GM12878 (cell line): ENCODE measurements around the gene TNP1. TPM values are rescaled to one million over a fixed set of nuclear protein-coding genes. Genes with fewer than 3 reads are reported as not detected.

Experiments
- ATAC-seq: fragments of 200-7000 bp; cut with Tn5 transposase; 3 replicates; pipeline ENCODE4 v1.9.1; 2020; ENCODE audit warnings: mild to moderate bottlenecking, moderate library complexity
- BruUV-seq: library from RNA; stranded (reverse); fragments of 400-500 nt; replicated peaks from 2 replicates; lab custom pipeline; 2021; lab: Mats Ljungman, UMichigan
- CTCF ChIA-PET: fragments of 300-600 bp; sonication (Branson Sonifier 250); formaldehyde crosslinking; extraction: SDS; loops from one replicate; lab custom pipeline; 2021; ENCODE audit warnings: inconsistent platforms; lab: Yijun Ruan, JAX
- POLR2A ChIA-PET: fragments of 350-600 bp; formaldehyde crosslinking; extraction: SDS; loops from one replicate; lab custom pipeline; 2021; ENCODE audit warnings: inconsistent platforms; lab: Charles Lee
- RAD21 ChIA-PET: fragments of 300-600 bp; sonication (Branson Sonifier 250); formaldehyde crosslinking; loops from one replicate; lab custom pipeline; 2023; ENCODE audit warnings: antibody characterized with exemption; ENCODE audit not compliant: unreplicated experiment; lab: Charles Lee
- SMC1A ChIA-PET: fragments of 300-600 bp; sonication (Branson Sonifier 250); formaldehyde crosslinking; loops from one replicate; lab custom pipeline; 2023; ENCODE audit not compliant: unreplicated experiment, uncharacterized antibody; lab: Charles Lee
- DNase-seq: peaks from one replicate; pipeline ENCODE4 v3.0.0-alpha.2; 2011; ENCODE audit warnings: low read depth, low spot score
- FAIRE-seq: peaks from 3 replicates; lab custom pipeline; 2011; peaks lifted over from hg19 to GRCh38; lab: Jason Lieb, UNC
- H2AFZ ChIP-seq: 2 replicates; pipeline ENCODE4 v1.6.0; 2011; ENCODE audit warnings: low read depth, low read length, control low read depth; ENCODE audit not compliant: control insufficient read depth
- H3K27ac ChIP-seq: 2 replicates; pipeline ENCODE4 v1.5.1; 2011; ENCODE audit warnings: control low read depth; ENCODE audit not compliant: control insufficient read depth, insufficient read depth
- H3K27me3 ChIP-seq, 2 experiments: replicated peaks in 1 of 2; 2 replicates each; pipeline versions ENCODE4 v1.6.0 to v1.6.1; 2011; ENCODE audit warnings: low read length in 1 of 2; ENCODE audit not compliant: control insufficient read depth in 2 of 2, insufficient read depth in 2 of 2
- H3K36me3 ChIP-seq, 2 experiments: 2 replicates each; pipeline ENCODE4 v1.5.1; 2011; ENCODE audit warnings: low read length in 1 of 2; ENCODE audit not compliant: control insufficient read depth in 2 of 2, insufficient read depth in 2 of 2
- H3K4me1 ChIP-seq: 2 replicates; pipeline ENCODE4 v1.6.1; 2011; ENCODE audit warnings: mild to moderate bottlenecking, low read length, moderate library complexity, mixed read lengths; ENCODE audit not compliant: control insufficient read depth, insufficient read depth
- H3K4me2 ChIP-seq: 2 replicates; pipeline ENCODE4 v1.6.0; 2011; ENCODE audit warnings: control low read depth; ENCODE audit not compliant: control insufficient read depth, insufficient read depth
- H3K4me3 ChIP-seq: fragments of 200-600 bp; sonication (generic); 2 replicates; pipeline ENCODE4 v1.5.1; 2016
- H3K79me2 ChIP-seq: 2 replicates; pipeline ENCODE4 v1.6.0; 2011; ENCODE audit warnings: low read length; ENCODE audit not compliant: control insufficient read depth, insufficient read depth
- H3K9ac ChIP-seq: 2 replicates; pipeline ENCODE4 v1.8.0; 2011; ENCODE audit warnings: low read length, control low read depth, mixed read lengths; ENCODE audit not compliant: control insufficient read depth, insufficient read depth
- H3K9me3 ChIP-seq: replicated peaks from 3 replicates; pipeline ENCODE4 v1.5.1; 2011; ENCODE audit warnings: mild to moderate bottlenecking, low read length; ENCODE audit not compliant: control insufficient read depth, insufficient read depth
- H4K20me1 ChIP-seq: 2 replicates; pipeline ENCODE4 v1.6.0; 2011; ENCODE audit not compliant: control insufficient read depth, insufficient read depth
- ASH2L ChIP-seq: fragments of 300-600, 200-600 bp; sonication (generic); IDR thresholded peaks from 2 replicates; pipeline ENCODE4 v1.6.1; 2017; ENCODE audit warnings: low read depth, mild to moderate bottlenecking, borderline replicate concordance
- EGR1 ChIP-seq, 2 experiments: IDR thresholded peaks; 1 replicate in 1 of 2; 2 replicates in 1 of 2; pipeline ENCODE4 v1.6.1; 2011 to 2012; ENCODE audit warnings: low read depth in 2 of 2, low read length in 2 of 2, borderline replicate concordance in 1 of 2, mild to moderate bottlenecking in 1 of 2, moderate library complexity in 1 of 2
- ESRRA ChIP-seq: IDR thresholded peaks from 2 replicates; pipeline ENCODE4 v1.6.1; 2012; ENCODE audit warnings: mild to moderate bottlenecking, low read length, improper control_type of control experiment
- FOXM1 ChIP-seq: IDR thresholded peaks from 2 replicates; pipeline ENCODE4 v1.6.1; 2012; ENCODE audit warnings: low read depth, mild to moderate bottlenecking, inconsistent platforms, low read length, moderate library complexity
- GABPA ChIP-seq: IDR thresholded peaks from 2 replicates; pipeline ENCODE4 v1.6.1; 2014; ENCODE audit warnings: antibody characterized with exemption, low read depth, mild to moderate bottlenecking, inconsistent platforms
- NR2C2 ChIP-seq: IDR thresholded peaks from 2 replicates; pipeline ENCODE4 v1.6.1; 2011; ENCODE audit warnings: borderline replicate concordance, low read depth; ENCODE audit not compliant: control insufficient read depth, insufficient read length
- POLR2AphosphoS2 ChIP-seq: IDR thresholded peaks from 2 replicates; pipeline ENCODE4 v1.6.1; 2011; ENCODE audit warnings: low read depth, mild to moderate bottlenecking, low read length, improper control_type of control experiment, moderate library complexity
- POLR2AphosphoS5 ChIP-seq: IDR thresholded peaks from 2 replicates; pipeline ENCODE4 v1.6.1; 2011; ENCODE audit warnings: mild to moderate bottlenecking, low read length, inconsistent platforms
- SUPT20H ChIP-seq: IDR thresholded peaks from 2 replicates; pipeline ENCODE4 v1.6.1; 2011; ENCODE audit warnings: low read depth, mild to moderate bottlenecking, low read length, moderate library complexity, borderline replicate concordance; ENCODE audit not compliant: control insufficient read depth
- TARDBP ChIP-seq: IDR thresholded peaks from 2 replicates; pipeline ENCODE4 v1.6.1; 2016; ENCODE audit warnings: borderline replicate concordance
- WGBS: methylation state at CpG from one replicate; pipeline ENCODE4 v1.1.6; 2016; ENCODE audit warnings: low lambda C conversion rate; ENCODE audit not compliant: insufficient replicate concordance, insufficient coverage; ENCODE audit errors: missing lambda C conversion rate; 5-methylcytosine and 5-hydroxymethylcytosine counted together
- in situ Hi-C: fragments of 300-500 bp; cut with MboI; formaldehyde crosslinking; loops from 9 replicates; pipeline ENCODE4 v1.14.3; 2018; ENCODE audit warnings: mixed read lengths
- intact Hi-C: fragments of 100-400 bp; cut with micrococcal nuclease; formaldehyde crosslinking; loops from one replicate; pipeline ENCODE4 v1.14.2; 2022; ENCODE audit not compliant: unreplicated experiment
- polyA plus RNA-seq, 11 experiments: library from polyadenylated mRNA; depleted of rRNA in 4 of 11; unstranded in 6 of 11; stranded (reverse) in 5 of 11; fragments of >200 nt; fragmentation: Nextera tagmentation in 4 of 11; fragmentation: Illumina TruSeq in 1 of 11; extraction: Ambion mirVana in 4 of 11; extraction: Trizol in 1 of 11; gene quantifications; 1 replicate in 1 of 11; 2 replicates in 10 of 11; pipeline versions ENCODE4 v1.2.1 to v1.2.3, GENCODE V29; 2011 to 2016; ENCODE audit warnings: inconsistent platforms in 2 of 11, missing spikeins in 2 of 11, low read depth in 1 of 11
- total RNA-seq, 4 experiments: library from RNA; depleted of rRNA in 3 of 4; stranded (reverse); fragments of >200 nt in 3 of 4; fragmentation: Illumina TruSeq in 1 of 4; extraction: Trizol in 1 of 4; gene quantifications; 2 replicates each; pipeline versions ENCODE4 v1.2.1 to v1.2.3, GENCODE V29; 2013 to 2021

TNP1 gene
- total and polyA plus RNA-seq, 10 of the 15 experiments (the other 5 are each of a cell fraction or from before 2014, with no cell fraction given) = not detected

DNA sequence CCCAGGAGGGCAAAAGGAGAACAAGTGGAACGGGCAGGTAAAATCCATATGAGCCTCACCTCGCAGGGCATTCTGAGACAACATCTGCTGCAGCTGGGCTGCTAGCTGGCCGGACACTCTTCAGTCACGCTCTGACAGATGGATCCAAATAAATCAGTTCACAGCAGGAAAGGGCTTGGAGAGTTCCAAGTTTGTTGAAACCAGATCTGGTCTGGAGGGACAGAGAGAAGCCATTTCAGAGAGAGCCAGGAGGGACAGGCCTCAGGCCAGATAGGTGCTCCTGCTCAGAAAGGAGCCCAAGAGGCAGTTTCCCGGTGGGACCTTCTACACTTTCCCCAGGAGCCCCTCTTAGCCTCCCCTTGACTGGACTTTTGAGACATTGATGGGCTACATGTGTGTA, 28.2 kb upstream of the TNP1 start:
- FAIRE-seq (no peak), ATAC-seq (no peak), DNase-seq (no peak)
- H3K4me3 ChIP-seq = no peak overlapping the region
- 15% methylated on average over 5 of the region's 5 CpGs for WGBS
- TF ChIP-seq ASH2L (no peak), SUPT20H (no peak), POLR2AphosphoS2 (no peak), TARDBP (no peak), EGR1 (IDR thresholded peaks at IDR 0.05; ENCODE audit: borderline replicate concordance in 1 of 2, low read depth in 2 of 2, low read length in 2 of 2) (no peak), FOXM1 (no peak), POLR2AphosphoS5 (no peak), NR2C2 (no peak), GABPA (no peak), ESRRA (no peak)
- no peaks in the 10 kb centered on the region for H3K79me2 ChIP-seq
- no peaks in the 10 kb centered on the region; the same call in 2 of the 3 replicates for H3K9me3 ChIP-seq
- H3K27me3 ChIP-seq = no peaks in the 10 kb centered on the region; a peak in 1 of 4 replicates
- no peaks in the 10 kb centered on the region for H3K36me3 ChIP-seq
- no peak overlapping the region for H2AFZ ChIP-seq
- POLR2A ChIA-PET = no interaction called here
- no peaks in the 10 kb centered on the region for H4K20me1 ChIP-seq
- intact Hi-C loops = no loop called here
- in situ Hi-C loops = no loop called here
- no peak overlapping the region for H3K4me2 ChIP-seq
- CTCF ChIA-PET = no interaction called here
- no peak overlapping the region for H3K27ac ChIP-seq
- BruUV-seq = no TSS peak
- no peaks in the 10 kb centered on the region for H3K4me1 ChIP-seq
- no peak overlapping the region for H3K9ac ChIP-seq
- RAD21 ChIA-PET = no interaction called here
- SMC1A ChIA-PET = no interaction called here
